HEK293 (cell line): ENCODE measurements around the gene FGFR2.

ENCODE experiments used
- YY1 ChIP-seq: fragments of 450-650 bp; formaldehyde crosslinking; IDR thresholded peaks from 2 replicates; pipeline ENCODE4 v1.5.1; 2018; ENCODE audit warnings: missing biosample characterization, missing genetic modification characterization
- ZBTB7A ChIP-seq: fragments of 450-650 bp; formaldehyde crosslinking; IDR thresholded peaks from 2 replicates; pipeline ENCODE4 v1.5.1; 2016; ENCODE audit warnings: low read depth, missing biosample characterization, missing genetic modification characterization
- ZIC2 ChIP-seq: fragments of 450-650 bp; formaldehyde crosslinking; IDR thresholded peaks from 2 replicates; pipeline ENCODE4 v1.5.1; 2016; ENCODE audit warnings: missing biosample characterization, missing genetic modification characterization
- ZNF266 ChIP-seq: fragments of 450-650 bp; formaldehyde crosslinking; IDR thresholded peaks from 2 replicates; pipeline ENCODE4 v1.5.1; 2016; ENCODE audit warnings: missing biosample characterization, missing genetic modification characterization, low read depth
- ZNF274 ChIP-seq, 2 experiments: fragments of 200-500 bp in 1 of 2; fragments of 450-650 bp in 1 of 2; sonication (Bioruptor generic) in 1 of 2; formaldehyde crosslinking in 1 of 2; IDR thresholded peaks; 2 replicates each; pipeline versions ENCODE4 v1.5.1 to v1.6.1; 2014 to 2016; ENCODE audit warnings: borderline replicate concordance in 1 of 2, inconsistent platforms in 1 of 2, low read length in 1 of 2, missing biosample characterization in 1 of 2, missing genetic modification characterization in 1 of 2
- ZNF48 ChIP-seq: fragments of 450-650 bp; formaldehyde crosslinking; IDR thresholded peaks from 2 replicates; pipeline ENCODE4 v1.5.1; 2016; ENCODE audit warnings: missing biosample characterization, missing genetic modification characterization
- ZNF548 ChIP-seq: fragments of 450-650 bp; formaldehyde crosslinking; IDR thresholded peaks from 2 replicates; pipeline ENCODE4 v1.5.1; 2016; ENCODE audit warnings: missing biosample characterization, missing genetic modification characterization
- TF ChIP-seq, protein P1 (sequence below): fragments of 450-650 bp; formaldehyde crosslinking; IDR thresholded peaks from 2 replicates; pipeline ENCODE4 v1.5.1; 2016; ENCODE audit warnings: missing biosample characterization, missing genetic modification characterization
- TF ChIP-seq, protein P2 (sequence below): fragments of 450-650 bp; formaldehyde crosslinking; IDR thresholded peaks from 2 replicates; pipeline ENCODE4 v1.5.1; 2016; ENCODE audit warnings: missing biosample characterization, missing genetic modification characterization
- TF ChIP-seq, protein P3 (sequence below): fragments of 450-650 bp; formaldehyde crosslinking; IDR thresholded peaks from 2 replicates; pipeline ENCODE4 v1.5.1; 2016; ENCODE audit warnings: missing biosample characterization, missing genetic modification characterization
- TF ChIP-seq, protein P4 (sequence below): fragments of 450-650 bp; formaldehyde crosslinking; IDR thresholded peaks from 2 replicates; pipeline ENCODE4 v1.5.1; 2016; ENCODE audit warnings: missing biosample characterization, missing genetic modification characterization

DNA sequence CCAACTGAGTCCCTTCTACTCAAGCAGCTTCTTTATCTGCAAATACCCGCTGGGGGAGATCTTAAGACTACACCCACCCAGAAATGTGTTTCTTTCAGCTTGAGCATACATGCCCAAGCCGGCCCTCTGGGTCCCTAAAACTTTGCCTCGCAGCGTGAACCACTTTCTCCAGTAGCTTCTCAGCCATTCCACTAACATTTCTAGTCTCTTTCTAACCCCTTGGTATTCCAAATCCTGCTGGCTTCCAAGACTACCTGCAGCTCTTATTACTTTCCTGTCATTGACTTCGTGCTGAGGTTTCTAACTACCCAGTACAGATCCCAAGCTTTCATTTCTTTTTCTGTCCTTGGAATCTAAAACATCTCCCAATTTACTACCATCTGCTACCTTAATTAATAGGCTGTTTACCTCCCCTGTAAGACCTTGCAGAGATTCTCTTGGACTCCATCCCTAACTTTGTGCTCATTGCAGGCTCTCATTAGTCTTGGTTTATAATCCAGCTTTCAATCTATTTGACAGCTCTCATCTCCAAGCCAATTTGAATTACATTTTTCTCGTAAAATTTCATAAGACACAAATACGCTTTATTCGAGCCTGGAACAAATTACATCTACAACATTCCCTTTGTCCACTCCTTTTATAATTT, 153.6 kb downstream of the FGFR2 start:
- TF ChIP-seq, protein P1, sequence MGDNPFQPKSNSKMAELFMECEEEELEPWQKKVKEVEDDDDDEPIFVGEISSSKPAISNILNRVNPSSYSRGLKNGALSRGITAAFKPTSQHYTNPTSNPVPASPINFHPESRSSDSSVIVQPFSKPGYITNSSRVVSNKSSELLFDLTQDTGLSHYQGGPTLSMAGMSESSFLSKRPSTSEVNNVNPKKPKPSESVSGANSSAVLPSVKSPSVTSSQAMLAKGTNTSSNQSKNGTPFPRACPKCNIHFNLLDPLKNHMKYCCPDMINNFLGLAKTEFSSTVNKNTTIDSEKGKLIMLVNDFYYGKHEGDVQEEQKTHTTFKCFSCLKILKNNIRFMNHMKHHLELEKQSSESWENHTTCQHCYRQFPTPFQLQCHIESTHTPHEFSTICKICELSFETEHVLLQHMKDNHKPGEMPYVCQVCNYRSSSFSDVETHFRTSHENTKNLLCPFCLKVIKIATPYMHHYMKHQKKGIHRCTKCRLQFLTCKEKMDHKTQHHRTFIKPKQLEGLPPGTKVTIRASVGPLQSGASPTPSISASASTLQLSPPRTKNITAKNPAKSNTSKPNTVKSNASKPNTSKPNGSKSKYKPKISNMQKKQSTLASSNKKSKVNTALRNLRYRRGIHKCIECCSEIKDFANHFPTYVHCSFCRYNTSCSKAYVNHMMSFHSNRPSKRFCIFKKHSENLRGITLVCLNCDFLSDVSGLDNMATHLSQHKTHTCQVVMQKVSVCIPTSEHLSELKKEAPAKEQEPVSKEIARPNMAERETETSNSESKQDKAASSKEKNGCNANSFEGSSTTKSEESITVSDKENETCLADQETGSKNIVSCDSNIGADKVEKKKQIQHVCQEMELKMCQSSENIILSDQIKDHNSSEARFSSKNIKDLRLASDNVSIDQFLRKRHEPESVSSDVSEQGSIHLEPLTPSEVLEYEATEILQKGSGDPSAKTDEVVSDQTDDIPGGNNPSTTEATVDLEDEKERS (tag by site-specific recombination), result no peak
- no peak for TF ChIP-seq ZNF48 (tag by site-specific recombination)
- peak; percentile 57; the same call in 1 of the 2 replicates for TF ChIP-seq ZIC2 (tag by site-specific recombination)
- no peak for TF ChIP-seq ZBTB7A
- TF ChIP-seq, protein P2, sequence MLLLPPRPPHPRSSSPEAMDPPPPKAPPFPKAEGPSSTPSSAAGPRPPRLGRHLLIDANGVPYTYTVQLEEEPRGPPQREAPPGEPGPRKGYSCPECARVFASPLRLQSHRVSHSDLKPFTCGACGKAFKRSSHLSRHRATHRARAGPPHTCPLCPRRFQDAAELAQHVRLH (tag by site-specific recombination), result no peak
- TF ChIP-seq, protein P3, sequence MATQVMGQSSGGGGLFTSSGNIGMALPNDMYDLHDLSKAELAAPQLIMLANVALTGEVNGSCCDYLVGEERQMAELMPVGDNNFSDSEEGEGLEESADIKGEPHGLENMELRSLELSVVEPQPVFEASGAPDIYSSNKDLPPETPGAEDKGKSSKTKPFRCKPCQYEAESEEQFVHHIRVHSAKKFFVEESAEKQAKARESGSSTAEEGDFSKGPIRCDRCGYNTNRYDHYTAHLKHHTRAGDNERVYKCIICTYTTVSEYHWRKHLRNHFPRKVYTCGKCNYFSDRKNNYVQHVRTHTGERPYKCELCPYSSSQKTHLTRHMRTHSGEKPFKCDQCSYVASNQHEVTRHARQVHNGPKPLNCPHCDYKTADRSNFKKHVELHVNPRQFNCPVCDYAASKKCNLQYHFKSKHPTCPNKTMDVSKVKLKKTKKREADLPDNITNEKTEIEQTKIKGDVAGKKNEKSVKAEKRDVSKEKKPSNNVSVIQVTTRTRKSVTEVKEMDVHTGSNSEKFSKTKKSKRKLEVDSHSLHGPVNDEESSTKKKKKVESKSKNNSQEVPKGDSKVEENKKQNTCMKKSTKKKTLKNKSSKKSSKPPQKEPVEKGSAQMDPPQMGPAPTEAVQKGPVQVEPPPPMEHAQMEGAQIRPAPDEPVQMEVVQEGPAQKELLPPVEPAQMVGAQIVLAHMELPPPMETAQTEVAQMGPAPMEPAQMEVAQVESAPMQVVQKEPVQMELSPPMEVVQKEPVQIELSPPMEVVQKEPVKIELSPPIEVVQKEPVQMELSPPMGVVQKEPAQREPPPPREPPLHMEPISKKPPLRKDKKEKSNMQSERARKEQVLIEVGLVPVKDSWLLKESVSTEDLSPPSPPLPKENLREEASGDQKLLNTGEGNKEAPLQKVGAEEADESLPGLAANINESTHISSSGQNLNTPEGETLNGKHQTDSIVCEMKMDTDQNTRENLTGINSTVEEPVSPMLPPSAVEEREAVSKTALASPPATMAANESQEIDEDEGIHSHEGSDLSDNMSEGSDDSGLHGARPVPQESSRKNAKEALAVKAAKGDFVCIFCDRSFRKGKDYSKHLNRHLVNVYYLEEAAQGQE, result no peak
- TF ChIP-seq, protein P4, sequence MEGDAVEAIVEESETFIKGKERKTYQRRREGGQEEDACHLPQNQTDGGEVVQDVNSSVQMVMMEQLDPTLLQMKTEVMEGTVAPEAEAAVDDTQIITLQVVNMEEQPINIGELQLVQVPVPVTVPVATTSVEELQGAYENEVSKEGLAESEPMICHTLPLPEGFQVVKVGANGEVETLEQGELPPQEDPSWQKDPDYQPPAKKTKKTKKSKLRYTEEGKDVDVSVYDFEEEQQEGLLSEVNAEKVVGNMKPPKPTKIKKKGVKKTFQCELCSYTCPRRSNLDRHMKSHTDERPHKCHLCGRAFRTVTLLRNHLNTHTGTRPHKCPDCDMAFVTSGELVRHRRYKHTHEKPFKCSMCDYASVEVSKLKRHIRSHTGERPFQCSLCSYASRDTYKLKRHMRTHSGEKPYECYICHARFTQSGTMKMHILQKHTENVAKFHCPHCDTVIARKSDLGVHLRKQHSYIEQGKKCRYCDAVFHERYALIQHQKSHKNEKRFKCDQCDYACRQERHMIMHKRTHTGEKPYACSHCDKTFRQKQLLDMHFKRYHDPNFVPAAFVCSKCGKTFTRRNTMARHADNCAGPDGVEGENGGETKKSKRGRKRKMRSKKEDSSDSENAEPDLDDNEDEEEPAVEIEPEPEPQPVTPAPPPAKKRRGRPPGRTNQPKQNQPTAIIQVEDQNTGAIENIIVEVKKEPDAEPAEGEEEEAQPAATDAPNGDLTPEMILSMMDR (tag by site-specific recombination), result no peak
- no peak for TF ChIP-seq ZNF548 (tag by site-specific recombination)
- TF ChIP-seq ZNF274 (IDR thresholded peaks at IDR 0.05; ENCODE audit: low read length), result no peak
- TF ChIP-seq ZNF274 (tag by site-specific recombination; IDR thresholded peaks at IDR 0.05; ENCODE audit: borderline replicate concordance), result no peak
- no peak for TF ChIP-seq YY1 (tag by site-specific recombination)
- no peak for TF ChIP-seq ZNF266 (tag by site-specific recombination)
